HG03565 (cell line): Measurements from ENCODE around the gene ZNF90.
A peak's percentile ranks its signal among the peaks of the same experiment; 100 is the strongest.
"Not testable (repeated sequence)": the region's sequence is repeated elsewhere in the genome, so short reads cannot be mapped to it uniquely, and the experiment has no call there.

ENCODE experiments used
- ATAC-seq: cut with Tn5 transposase; IDR thresholded peaks from one replicate; pipeline ENCODE4 v1.9.1; 2021; ENCODE audit warnings: mild to moderate bottlenecking, moderate library complexity; ENCODE audit not compliant: unreplicated experiment

The ZNF90 gene

DNA sequence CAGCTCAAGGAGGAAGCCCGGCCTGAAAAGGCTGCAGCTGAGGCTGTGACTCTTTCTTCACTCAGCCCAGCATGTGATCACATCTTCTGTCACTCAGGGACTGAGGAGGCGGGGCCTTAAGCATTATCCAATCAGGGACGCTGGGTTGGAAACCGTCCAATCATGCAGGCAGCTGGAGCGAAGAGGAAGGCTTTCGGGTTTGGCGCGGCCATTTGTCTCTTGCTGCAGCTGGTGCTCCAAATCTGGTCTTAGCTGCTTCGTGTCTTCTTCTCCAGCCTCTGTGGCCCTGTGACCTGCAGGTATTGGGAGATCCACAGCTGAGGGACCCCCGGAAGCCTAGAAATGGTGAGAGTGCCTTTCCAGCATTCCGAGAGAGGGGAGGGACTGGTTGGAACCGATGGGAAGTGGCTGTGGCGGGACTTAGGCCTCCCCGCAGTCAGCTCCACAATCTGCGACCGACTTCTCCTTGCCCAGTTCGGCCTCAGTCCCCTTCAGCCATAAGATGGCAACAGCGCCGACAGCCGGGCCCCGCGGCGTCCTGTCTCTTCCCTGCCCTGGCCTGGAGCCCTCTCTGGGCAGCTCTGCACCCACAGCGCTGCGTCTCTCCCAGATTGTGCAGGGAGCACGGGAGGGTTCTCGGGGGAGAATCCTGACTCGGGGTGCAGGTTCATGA, at the start of gene ZNF90:
TSS of gene ZNF90 (plus strand) at position 210 of the 673 bp plus-strand sequence. CDS start at position 343, 133 bp downstream.
- ATAC-seq, result peak; percentile 94

GRCh38 chr19:20028611-20029010, 49.2 kb upstream of the ZNF90 start:
- ATAC-seq, result no peak

GRCh38 chr19:20035935-20036334, 41.9 kb upstream of the ZNF90 start:
- ATAC-seq, result no peak

GRCh38 chr19:20038358-20039202, 39.2 kb upstream of the ZNF90 start:
- no peak for ATAC-seq

DNA sequence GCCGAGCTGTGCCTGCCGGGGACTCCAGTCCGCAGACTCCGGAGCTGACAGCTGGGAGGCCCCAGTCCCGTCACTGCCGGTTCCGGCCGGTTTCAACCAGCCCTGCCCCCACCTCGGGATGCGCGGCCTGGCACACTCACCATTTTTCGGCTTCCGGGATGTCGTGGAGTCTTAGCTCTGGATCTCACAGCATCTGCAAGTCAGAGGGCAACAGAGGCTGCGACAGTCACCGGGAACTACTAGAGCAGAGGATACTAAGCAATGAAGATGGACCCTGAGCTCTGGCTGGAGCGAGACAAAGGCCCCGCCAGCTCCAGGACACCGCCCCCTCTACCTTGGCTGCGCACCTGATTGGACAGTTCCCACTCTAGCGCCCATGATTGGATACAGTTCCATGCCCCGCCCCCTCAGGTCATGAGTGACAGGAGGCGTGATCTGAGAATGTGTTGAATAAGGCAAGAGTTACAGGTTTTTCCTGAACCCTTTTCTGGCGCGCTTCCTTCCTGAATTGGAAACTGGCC, 38.5 kb upstream of the ZNF90 start, which contains the start of gene ZNF682:
TSS of gene ZNF682 (minus strand) at position 303 of the 521 bp plus-strand sequence. CDS start at position 143, 160 bp downstream.
- peak; percentile 90 for ATAC-seq

- no peak for ATAC-seq
Measured at GRCh38 chr19:20044663-20045062, 33.1 kb upstream of the ZNF90 start.

DNA sequence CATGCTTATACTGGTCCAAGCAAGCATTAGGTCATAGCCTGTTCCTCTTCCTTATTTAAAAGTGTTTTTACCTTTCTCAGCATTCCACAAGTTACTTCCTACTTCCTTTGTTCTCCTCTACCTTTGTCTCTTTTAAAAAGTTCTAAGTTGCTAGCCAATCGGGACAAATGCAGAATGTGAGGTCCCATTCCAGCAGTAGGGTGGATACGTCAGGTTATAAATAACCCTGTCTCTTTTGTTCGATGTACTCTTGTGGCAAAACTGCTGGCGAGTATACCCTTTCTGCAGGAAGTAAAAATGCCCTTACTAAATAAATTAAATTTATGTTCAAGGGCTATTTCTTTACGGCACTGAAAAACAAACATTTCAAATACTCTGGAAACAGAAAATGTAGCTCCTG, 32.1 kb upstream of the ZNF90 start:
- not testable (repeated sequence) for ATAC-seq

DNA sequence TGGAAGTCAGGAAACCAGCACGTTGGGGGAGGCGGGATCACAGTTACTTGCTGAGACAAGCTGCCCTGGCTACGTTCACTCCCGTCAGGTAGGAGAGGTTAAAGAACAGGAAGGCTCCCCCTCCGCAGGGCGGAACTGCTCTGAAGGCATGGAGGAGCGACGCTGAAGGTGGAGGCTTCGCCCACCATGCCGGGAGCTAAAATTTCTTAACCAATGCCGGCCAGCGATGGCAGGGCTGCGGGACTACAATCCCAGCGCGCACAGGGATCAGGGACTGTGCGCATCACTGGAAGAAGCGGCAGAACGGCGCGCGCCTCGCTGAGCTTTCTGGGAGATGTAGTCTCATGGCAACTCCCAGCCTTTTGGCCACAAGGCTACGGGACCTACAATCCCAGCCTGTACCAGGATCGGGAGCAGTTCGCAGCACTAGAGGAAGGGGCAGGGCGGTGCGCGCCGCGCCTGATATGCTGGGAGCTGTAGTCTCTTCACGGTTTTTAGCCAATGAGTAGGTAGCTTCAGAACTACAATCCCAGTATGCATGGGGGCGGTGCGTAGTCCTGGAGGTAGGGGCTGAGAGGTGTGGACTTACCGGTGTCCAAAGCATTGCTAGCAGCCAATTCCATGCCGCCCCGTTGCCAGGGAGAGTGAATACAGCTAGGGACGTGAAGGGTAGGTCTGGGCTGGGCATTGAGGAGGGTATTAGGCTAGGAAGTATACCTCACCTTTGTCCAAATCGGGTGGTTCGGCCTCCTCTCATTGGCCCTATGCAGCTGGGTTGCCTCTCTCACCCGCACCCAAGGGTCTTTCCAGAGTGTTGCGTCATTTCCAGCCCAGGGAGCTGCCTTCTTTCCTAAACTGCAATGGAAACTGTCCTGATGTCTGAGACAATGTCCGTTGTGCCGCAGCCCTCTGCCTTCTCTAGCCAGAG, 25.7 kb upstream of the ZNF90 start:
- ATAC-seq, result peak; percentile 87

DNA sequence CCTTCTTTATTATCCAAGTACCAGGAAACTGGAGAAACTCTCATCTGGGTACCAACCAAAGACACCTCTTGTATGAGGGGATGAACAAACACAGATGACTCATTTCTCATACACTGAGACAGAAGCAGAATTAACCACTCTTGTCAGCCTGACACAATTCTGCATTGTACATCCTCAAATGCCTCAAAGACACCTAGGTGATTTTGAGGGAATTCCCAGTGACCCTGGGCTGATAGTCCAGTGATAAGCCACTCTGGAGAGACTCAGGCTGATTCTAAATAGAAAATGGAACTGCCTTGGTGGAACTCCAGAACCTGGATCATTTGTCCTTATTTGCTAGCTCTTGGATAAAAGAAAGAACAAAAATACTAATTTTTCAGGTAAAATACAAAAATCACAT, 19.1 kb upstream of the ZNF90 start:
- not testable (repeated sequence) for ATAC-seq

DNA sequence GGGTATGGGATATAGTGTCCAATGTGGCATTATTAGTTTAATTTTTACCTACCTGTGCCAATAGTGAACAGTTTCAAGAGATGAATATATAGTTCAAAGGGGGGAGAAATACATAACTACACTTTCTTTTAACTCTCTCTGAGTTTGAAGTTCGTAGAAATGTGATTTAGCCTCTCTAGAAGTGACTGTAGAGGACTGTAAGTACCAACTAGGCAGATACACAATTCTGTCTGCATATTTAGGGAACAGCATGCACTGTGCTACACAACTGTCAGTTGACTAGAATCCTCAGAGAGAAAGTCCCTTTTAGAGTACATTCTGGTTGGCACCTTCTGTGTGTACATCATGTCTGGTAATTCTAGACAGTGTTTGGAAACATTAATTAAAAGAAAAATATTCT, 17.5 kb upstream of the ZNF90 start:
- ATAC-seq, result no peak

DNA sequence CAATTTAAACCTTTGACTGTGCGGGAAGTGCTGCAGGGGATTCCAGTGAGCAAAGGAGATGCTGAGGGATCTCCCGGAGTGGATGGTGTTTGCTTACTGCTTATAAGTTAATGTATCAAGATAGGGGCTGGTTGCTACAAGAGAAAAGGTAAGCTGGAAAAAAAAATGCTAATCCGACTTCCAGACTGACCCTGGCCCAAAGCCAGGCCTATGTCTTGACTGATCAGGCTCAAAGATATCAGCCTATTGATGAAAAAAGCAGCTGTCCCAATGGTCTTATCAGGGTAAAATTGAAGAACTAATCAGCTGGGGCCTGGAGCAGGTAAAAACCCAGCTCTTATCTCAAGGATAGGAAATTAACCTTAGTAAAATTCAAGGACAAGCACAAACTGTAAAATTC, 10.9 kb upstream of the ZNF90 start:
- no peak for ATAC-seq

DNA sequence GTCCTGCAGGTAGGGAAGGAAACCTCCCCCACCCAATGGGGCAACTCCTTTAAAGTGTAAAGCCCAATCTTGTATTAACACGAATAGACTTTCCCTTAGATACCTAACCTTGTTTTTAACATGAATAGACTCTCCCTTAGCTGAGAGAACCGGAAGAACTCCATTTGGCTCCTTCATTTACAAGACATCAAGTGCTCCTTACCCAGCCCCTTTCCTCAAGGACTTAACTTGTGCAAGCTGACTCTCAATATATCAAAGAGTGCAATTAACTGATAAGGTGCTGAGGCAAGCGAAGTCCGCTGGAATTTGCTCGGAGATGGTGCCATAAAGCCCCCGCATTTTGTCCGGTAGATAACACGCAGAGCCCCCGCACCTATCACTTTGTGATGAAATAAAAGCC, 9.9 kb upstream of the ZNF90 start:
- no peak for ATAC-seq

DNA sequence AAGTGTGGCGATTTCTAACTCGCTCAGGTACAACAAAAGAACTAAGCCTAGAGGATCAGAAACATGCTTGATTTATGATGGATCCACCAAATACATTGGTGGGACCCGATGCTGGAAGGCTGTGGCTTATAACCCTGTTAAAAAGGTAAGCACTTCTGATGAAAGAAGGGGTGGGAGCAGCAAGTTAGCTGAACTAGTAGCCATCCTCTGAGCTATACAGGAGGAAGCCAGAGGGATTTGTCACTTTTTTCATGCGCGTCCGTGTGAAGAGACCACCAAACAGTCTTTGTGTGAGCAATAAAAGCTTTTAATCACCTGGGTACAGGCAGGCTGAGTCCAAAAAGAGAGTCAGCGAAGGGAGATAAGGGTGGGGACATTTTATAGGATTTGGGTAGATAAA, 9.2 kb upstream of the ZNF90 start:
- ATAC-seq, result not testable (repeated sequence)

DNA sequence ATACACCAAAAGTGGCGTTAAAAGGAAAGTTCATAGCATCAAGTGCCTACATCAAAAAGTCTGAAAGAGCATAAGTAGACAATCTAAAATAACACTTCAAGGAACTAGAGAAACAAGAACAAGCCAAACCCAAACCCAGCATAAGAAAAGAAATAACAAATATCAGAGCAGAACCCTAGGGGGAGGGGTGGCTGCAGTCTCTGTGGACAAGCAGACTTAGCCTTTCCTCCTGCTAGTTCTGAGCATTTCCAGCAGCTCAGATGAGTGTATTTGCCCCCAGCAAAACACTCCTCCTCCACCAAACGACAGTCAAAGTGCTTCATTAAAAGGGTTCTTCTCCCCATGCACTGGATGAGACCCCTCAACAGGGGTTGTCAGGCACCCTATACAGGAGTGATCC, 7.1 kb upstream of the ZNF90 start:
- no peak for ATAC-seq

- ATAC-seq, result no peak
Measured at GRCh38 chr19:20072936-20073335, 4.9 kb upstream of the ZNF90 start.

DNA sequence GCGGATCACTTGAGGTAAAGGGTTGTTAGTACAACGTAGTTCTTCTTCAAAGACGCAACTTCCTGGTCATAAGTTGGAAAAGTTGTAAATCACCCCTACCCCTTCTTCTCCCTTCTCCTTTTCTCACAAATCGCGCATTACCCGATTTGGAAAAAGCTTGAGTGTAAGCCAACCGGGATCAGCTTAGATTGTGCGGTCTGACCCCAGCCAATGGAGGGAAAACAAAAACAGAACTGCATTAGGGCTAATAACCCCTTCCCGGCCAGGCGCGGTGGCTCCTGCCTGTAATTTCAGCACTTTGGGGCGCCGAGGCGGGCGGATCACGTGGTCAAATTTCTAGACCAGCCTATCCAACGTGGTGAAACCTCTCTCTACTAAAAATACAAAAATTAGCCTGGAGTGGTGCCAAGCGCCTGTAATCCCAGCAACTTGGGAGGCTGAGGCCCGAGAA, 806 bp downstream of the ZNF90 start:
- no peak for ATAC-seq

DNA sequence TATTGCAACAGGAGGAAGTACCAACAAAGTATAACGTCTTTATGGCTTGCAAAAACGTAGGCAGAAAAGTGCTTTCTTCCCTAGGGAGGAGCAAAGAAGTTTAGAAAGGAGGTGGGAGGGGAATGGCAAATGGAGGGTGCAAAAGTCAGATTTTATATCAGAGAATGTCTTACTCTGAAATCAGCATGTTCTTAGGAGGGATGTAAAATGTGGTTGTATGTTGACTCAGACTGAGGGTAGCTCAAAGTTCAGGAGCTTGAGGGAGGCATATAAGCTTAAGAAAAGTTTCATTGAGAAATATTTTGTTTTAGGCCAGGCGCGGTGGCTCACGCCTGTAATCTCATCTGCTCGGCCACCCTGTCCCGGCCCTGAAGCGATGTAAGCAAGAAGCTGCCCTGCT, 1.7 kb downstream of the ZNF90 start:
- ATAC-seq, result no peak

DNA sequence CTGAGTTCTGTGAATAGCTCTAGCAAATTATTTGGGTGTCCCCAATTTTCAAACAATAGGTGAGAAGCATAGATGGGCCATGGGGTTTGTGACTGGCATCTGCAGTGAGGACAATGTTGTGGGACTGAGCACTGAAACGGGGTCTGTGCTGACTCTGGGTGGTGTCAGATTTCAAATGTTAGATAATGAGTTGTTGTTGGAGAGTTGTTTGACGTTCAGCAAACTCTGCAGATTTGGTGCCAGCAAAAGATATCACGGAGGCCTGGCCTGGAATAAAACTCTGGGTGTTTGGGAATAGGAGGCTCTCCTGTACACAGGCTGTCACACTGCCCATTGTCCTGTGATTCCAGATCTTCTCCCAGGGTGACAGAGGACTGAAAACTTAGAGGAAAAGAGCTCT, 2.9 kb downstream of the ZNF90 start:
- no peak for ATAC-seq

DNA sequence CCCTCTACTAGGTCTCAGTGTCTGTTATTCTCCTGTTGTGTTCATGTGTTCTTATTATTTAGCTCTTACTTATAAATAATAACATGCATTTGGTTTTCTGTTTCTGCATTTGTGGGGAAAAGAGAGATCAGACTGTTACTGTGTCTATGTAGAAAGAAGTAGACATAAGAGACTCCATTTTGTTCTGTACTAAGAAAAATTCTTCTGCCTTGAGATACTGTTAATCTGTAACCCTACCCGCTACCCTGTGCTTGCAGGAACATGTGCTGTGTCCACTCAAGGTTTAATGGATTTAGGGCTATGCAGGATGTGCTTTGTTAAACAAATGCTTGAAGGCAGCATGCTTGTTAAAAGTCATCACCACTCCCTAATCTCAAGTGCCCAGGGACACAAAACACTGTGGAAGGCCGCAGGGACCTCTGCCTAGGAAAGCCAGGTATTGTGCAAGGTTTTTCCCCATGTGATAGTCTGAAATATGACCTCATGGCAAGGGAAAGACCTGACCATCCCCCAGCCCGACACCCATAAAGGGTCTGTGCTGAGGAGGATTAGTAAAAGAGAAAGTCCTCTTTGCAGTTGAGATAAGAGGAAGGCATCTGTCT, 4.5 kb downstream of the ZNF90 start:
- ATAC-seq, result not testable (repeated sequence)

DNA sequence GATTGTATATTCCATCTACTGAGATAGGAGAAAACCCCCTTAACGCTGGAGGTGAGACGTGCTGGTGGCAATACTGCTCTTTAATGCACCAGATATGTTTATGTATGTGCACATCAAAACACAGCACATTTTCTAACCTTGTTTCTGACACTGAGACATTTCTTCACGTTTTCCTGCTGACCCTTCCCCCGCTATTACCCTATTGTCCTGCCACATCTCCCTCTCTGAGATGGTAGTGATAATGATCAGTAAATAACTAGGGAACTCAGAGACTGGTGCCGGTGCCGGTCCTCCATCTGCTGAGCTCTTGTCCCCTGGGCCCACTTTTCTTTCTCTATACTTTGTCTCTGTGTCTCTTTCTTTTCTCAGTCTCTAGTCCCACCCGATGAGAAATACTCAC, 5.1 kb downstream of the ZNF90 start:
- ATAC-seq, result not testable (repeated sequence)
